Measurements from ENCODE around the gene GALNT2.

Gene GALNT2

GRCh38 chr1:230262867-230263567 is 196.0 kb downstream of the GALNT2 start:
- Histone ChIP-seq H3K27ac (replicated peaks) (no peak overlapping the region), H3K27me3 (ENCODE audit: insufficient read depth, poor library complexity, severe bottlenecking) (no peaks in the 10 kb centered on the region), H3K4me3 (replicated peaks; ENCODE audit: insufficient read depth, low read length) (no peak overlapping the region)
- no peak for TF ChIP-seq GABPA (IDR thresholded peaks at IDR 0.05; ENCODE audit: low read depth)
- no peak for TF ChIP-seq CTCF (IDR thresholded peaks at IDR 0.05; ENCODE audit: insufficient read depth, low read length)
- no peak for TF ChIP-seq SPI1 (IDR thresholded peaks at IDR 0.05; ENCODE audit: borderline replicate concordance, low read depth)
- TF ChIP-seq POLR2AphosphoS5 (IDR thresholded peaks at IDR 0.05; ENCODE audit: low read depth): no peak
- TF ChIP-seq REST (IDR thresholded peaks at IDR 0.05; ENCODE audit: insufficient replicate concordance, low read depth): no peak
- DNase-seq (ENCODE audit: low read depth in 1 of 2, low spot score in 1 of 2): no peak

- Histone ChIP-seq H3K27me3 (ENCODE audit: insufficient read depth, poor library complexity, severe bottlenecking) (no peaks in the 10 kb centered on the region), H3K4me3 (replicated peaks; ENCODE audit: insufficient read depth, low read length) (no peak overlapping the region), H3K27ac (replicated peaks) (no peak overlapping the region)
- no peak for TF ChIP-seq REST (IDR thresholded peaks at IDR 0.05; ENCODE audit: insufficient replicate concordance, low read depth)
- no peak for TF ChIP-seq GABPA (IDR thresholded peaks at IDR 0.05; ENCODE audit: low read depth)
- TF ChIP-seq POLR2AphosphoS5 (IDR thresholded peaks at IDR 0.05; ENCODE audit: low read depth): no peak
- TF ChIP-seq CTCF (IDR thresholded peaks at IDR 0.05; ENCODE audit: insufficient read depth, low read length): no peak
- TF ChIP-seq SPI1 (IDR thresholded peaks at IDR 0.05; ENCODE audit: borderline replicate concordance, low read depth): no peak
- DNase-seq (ENCODE audit: low read depth in 1 of 2, low spot score in 1 of 2): no peak
These were observed 196.6 kb downstream of the GALNT2 start for GRCh38 chr1:230263568-230264195.

- Histone ChIP-seq H3K27ac (replicated peaks) (no peak overlapping the region), H3K27me3 (ENCODE audit: insufficient read depth, poor library complexity, severe bottlenecking) (no peaks in the 10 kb centered on the region), H3K4me3 (replicated peaks; ENCODE audit: insufficient read depth, low read length) (no peak overlapping the region)
- no peak for DNase-seq (ENCODE audit: low read depth in 1 of 2, low spot score in 1 of 2)
- no peak for TF ChIP-seq POLR2AphosphoS5 (IDR thresholded peaks at IDR 0.05; ENCODE audit: low read depth)
- no peak for TF ChIP-seq REST (IDR thresholded peaks at IDR 0.05; ENCODE audit: insufficient replicate concordance, low read depth)
- TF ChIP-seq GABPA (IDR thresholded peaks at IDR 0.05; ENCODE audit: low read depth): no peak
- no peak for TF ChIP-seq CTCF (IDR thresholded peaks at IDR 0.05; ENCODE audit: insufficient read depth, low read length)
- no peak for TF ChIP-seq SPI1 (IDR thresholded peaks at IDR 0.05; ENCODE audit: borderline replicate concordance, low read depth)
These were observed 197.3 kb downstream of the GALNT2 start for GRCh38 chr1:230264342-230264741.
